ENCODE measurements around the gene PPP2R2C. TPM values are rescaled to one million over a fixed set of nuclear protein-coding genes. Genes with fewer than 3 reads are reported as not detected.
A peak's percentile ranks its signal among the peaks of the same experiment; 100 is the strongest.

The PPP2R2C gene
- total RNA-seq, 1 experiment from 2014 or later, result 9.5 TPM

DNA sequence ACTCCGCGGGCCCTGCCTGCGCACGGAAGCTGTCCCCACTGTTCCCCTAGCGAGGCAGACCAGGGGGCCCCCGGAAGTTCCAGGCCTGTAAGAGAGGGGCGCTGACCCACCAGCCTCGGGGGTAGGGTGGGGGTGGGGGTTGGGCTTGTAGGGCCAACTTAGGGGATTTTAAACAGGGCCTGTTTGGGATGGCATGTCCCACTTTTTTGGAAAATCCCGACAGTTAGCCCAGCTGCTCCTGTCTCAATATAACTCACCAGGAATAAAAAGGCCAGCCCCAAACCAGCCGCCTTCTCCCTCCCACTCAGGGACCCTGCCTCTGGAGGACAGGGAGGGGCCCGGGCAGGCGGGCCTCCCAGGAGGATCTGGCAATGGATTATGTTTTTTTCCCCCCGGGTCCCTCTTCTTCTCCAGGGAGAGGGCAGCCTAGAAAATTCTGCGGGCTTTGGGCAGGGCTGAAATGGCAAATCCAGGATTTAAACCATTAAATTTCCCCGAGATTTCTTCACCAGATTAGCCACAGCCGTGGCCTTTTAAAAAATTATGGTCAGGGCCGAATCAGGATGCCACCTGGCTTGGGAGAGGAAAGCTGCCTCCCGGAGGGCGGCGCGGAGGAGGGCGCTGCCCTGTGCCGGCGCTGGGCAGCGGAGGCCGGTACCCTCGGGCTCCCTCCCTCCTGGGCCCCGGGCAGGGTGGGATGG is 957 bp downstream of the PPP2R2C start:
- H3K9ac ChIP-seq (ENCODE audit: low read length), result peak overlapping the region; percentile 41
- no TSS peak for BruUV-seq (replicated peaks)
- H2AFZ ChIP-seq (ENCODE audit: low read length), result peak overlapping the region; percentile 63
- H3K4me3 ChIP-seq (ENCODE audit: low read length), result peak overlapping the region; percentile 78
- ChIA-PET POLR2A (ENCODE audit: unreplicated experiment) (no interaction called here), CTCF (no interaction called here)
- no peaks in the 10 kb centered on the region for H3K9me3 ChIP-seq (ENCODE audit: low read length)
- DNase-seq, result no peak
- no peaks in the 10 kb centered on the region for H3K9me2 ChIP-seq (replicated peaks; ENCODE audit: low read length)
- H4K20me1 ChIP-seq (ENCODE audit: low read length), result no peaks in the 10 kb centered on the region
- intact Hi-C loops (cut with micrococcal nuclease), result no loop called here
- no peaks in the 10 kb centered on the region for H3F3A ChIP-seq (ENCODE audit: low read length, unreplicated experiment)
- peaks cover 16% of the 10 kb centered on the region for H3K79me2 ChIP-seq (ENCODE audit: low read length)
- peaks cover 6% of the 10 kb centered on the region; the same call in 1 of the 2 replicates for H3K4me1 ChIP-seq (ENCODE audit: insufficient read depth, low read length)
- H3K27ac ChIP-seq (ENCODE audit: low read length), result peak overlapping the region; percentile 56; the same call in 1 of the 2 replicates
- no peaks in the 10 kb centered on the region for H3K27me3 ChIP-seq (ENCODE audit: low read length)
- H3K4me2 ChIP-seq (ENCODE audit: low read length), result peak overlapping the region; percentile 86
- ATAC-seq, result no peak; the same call in 1 of the 2 replicates
- no peaks in the 10 kb centered on the region for H3K36me3 ChIP-seq (ENCODE audit: low read depth, low read length)
- TF ChIP-seq, protein P1, sequence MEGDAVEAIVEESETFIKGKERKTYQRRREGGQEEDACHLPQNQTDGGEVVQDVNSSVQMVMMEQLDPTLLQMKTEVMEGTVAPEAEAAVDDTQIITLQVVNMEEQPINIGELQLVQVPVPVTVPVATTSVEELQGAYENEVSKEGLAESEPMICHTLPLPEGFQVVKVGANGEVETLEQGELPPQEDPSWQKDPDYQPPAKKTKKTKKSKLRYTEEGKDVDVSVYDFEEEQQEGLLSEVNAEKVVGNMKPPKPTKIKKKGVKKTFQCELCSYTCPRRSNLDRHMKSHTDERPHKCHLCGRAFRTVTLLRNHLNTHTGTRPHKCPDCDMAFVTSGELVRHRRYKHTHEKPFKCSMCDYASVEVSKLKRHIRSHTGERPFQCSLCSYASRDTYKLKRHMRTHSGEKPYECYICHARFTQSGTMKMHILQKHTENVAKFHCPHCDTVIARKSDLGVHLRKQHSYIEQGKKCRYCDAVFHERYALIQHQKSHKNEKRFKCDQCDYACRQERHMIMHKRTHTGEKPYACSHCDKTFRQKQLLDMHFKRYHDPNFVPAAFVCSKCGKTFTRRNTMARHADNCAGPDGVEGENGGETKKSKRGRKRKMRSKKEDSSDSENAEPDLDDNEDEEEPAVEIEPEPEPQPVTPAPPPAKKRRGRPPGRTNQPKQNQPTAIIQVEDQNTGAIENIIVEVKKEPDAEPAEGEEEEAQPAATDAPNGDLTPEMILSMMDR (conservative IDR thresholded peaks at IDR 0.05; ENCODE audit: low read depth, low read length), result no peak
- TF ChIP-seq EZH2 (IDR thresholded peaks at IDR 0.05; ENCODE audit: low read length, unreplicated experiment), result no peak
- TF ChIP-seq EZH2phosphoT487 (IDR thresholded peaks at IDR 0.05; ENCODE audit: borderline replicate concordance, low read length), result no peak

DNA sequence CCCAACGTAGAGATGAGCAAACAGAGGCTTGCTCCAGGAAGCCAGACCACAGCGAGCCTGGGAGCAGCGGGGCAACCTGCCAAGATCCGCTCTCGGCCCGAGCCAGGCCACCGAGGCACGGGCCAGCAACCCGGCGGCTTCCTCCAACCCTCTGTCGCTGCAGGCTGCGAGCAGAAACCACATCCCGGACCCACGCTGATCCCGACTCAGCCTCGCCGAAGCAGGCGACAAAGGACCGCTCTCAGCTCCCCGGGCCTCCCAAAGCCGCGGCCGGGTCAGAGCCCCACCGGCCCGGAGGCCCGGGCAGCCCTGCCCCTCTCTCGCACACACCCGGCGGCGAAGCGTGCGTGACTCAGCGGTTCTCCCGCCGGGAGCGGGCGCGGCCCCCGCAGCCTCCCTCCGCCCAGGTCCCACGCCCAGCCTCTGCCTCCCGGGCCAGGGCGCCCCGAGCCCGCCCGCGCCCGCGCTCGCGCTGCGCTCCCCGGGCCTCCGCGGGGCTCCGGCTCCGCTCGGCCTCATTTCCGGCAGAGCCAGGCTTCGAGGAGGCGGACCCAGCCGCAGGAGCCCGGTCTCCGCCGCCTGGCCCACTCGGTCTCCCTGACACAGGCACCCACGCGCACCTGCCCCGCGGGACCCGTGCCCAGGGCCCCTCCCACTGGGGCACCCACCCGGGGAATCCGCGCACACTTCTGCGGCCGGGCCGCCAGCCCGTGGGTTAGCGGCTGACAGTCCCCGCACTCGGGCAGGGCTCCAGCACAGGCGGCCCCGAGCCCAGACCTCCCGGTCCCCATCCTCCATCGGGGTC is 1.7 kb downstream of the PPP2R2C start:
- Histone ChIP-seq H3K36me3 (ENCODE audit: low read depth, low read length) (no peaks in the 10 kb centered on the region), H3K27me3 (ENCODE audit: low read length) (no peaks in the 10 kb centered on the region), H3K4me2 (ENCODE audit: low read length) (peak overlapping the region; percentile 86), H3K27ac (ENCODE audit: low read length) (peak overlapping the region; percentile 56), H3K79me2 (ENCODE audit: low read length) (peaks cover 16% of the 10 kb centered on the region), H3K9me2 (replicated peaks; ENCODE audit: low read length) (no peaks in the 10 kb centered on the region), H2AFZ (ENCODE audit: low read length) (peak overlapping the region; percentile 63), H3F3A (ENCODE audit: low read length, unreplicated experiment) (no peaks in the 10 kb centered on the region), H3K4me1 (ENCODE audit: insufficient read depth, low read length) (peaks cover 6% of the 10 kb centered on the region; the same call in 1 of the 2 replicates), H3K4me3 (ENCODE audit: low read length) (peak overlapping the region; percentile 78), H4K20me1 (ENCODE audit: low read length) (no peaks in the 10 kb centered on the region), H3K9me3 (ENCODE audit: low read length) (no peaks in the 10 kb centered on the region), H3K9ac (ENCODE audit: low read length) (peak overlapping the region; percentile 41)
- peak; percentile 67 for ATAC-seq
- BruUV-seq (replicated peaks), result no TSS peak
- TF ChIP-seq EZH2 (IDR thresholded peaks at IDR 0.05; ENCODE audit: low read length, unreplicated experiment), result no peak
- TF ChIP-seq, protein P1 (conservative IDR thresholded peaks at IDR 0.05; ENCODE audit: low read depth, low read length), result no peak
- peak; percentile 86 for TF ChIP-seq EZH2phosphoT487 (IDR thresholded peaks at IDR 0.05; ENCODE audit: borderline replicate concordance, low read length)
- peak; percentile 68 for DNase-seq
- ChIA-PET POLR2A (ENCODE audit: unreplicated experiment) (no interaction called here), CTCF (no interaction called here)
- intact Hi-C loops (cut with micrococcal nuclease), result no loop called here

Data from PC-3 (cell line).